Measurements from ENCODE around the gene RMND1. TPM values are rescaled to one million over a fixed set of nuclear protein-coding genes. Genes with fewer than 3 reads are reported as not detected.
A peak's percentile ranks its signal among the peaks of the same experiment; 100 is the strongest.

RMND1 gene
- total and polyA plus RNA-seq, 2 of the 13 experiments (the other 11 are each of a cell fraction or from before 2014, with no cell fraction given), result 34.0 to 72.5 TPM

- TF ChIP-seq NCOA1 (CRISPR knock-in tag; IDR thresholded peaks at IDR 0.05) (no peak), NR2F2 (IDR thresholded peaks at IDR 0.05; ENCODE audit: borderline replicate concordance, low read depth) (no peak), SNAI1 (CRISPR knock-in tag; IDR thresholded peaks at IDR 0.05; ENCODE audit: borderline replicate concordance) (no peak), ZNF205 (CRISPR knock-in tag; IDR thresholded peaks at IDR 0.05) (peak; percentile 75; the same call in 1 of the 2 replicates), SMAD1 (CRISPR knock-in tag; IDR thresholded peaks at IDR 0.05; ENCODE audit: borderline replicate concordance, low read depth) (no peak)
These were observed 4.7 kb downstream of the RMND1 start (continued) for GRCh38 chr6:151447237-151447636.

GRCh38 chr6:151445482-151445881, 6.4 kb downstream of the RMND1 start:
- Histone ChIP-seq H4K20me1 (ENCODE audit: insufficient read depth, low read length) (peaks cover 43% of the 10 kb centered on the region), H3K4me3 (replicated peaks in 1 of 3; ENCODE audit: insufficient read depth in 1 of 3, low read depth in 2 of 3, low read length in 3 of 3) (no peak overlapping the region), H3K9ac (ENCODE audit: insufficient read depth, low read depth, low read length) (no peak overlapping the region), H3K36me3 (replicated peaks in 1 of 2; ENCODE audit: control insufficient read depth in 1 of 2, insufficient read depth in 2 of 2, low read length in 2 of 2) (peaks cover 7 to 19% of the 10 kb centered on the region in 2 experiments), H3K4me2 (ENCODE audit: low read depth, low read length) (no peak overlapping the region; the same call in 1 of the 2 replicates), H3K79me2 (ENCODE audit: insufficient read depth, low read length) (peaks cover 87% of the 10 kb centered on the region), H2AFZ (ENCODE audit: low read length) (no peak overlapping the region), H3K4me1 (ENCODE audit: insufficient read depth, low read length) (peaks cover 91% of the 10 kb centered on the region), H3K9me3 (ENCODE audit: low read length) (no peaks in the 10 kb centered on the region), H3K27ac (ENCODE audit: extremely low read length, insufficient read depth, low read length) (no peak overlapping the region), H3K27me3 (ENCODE audit: control insufficient read depth in 1 of 2, insufficient read depth in 2 of 2, low read length in 2 of 2) (no peaks in the 10 kb centered on the region)
- FAIRE-seq (no peak), ATAC-seq (no peak), DNase-seq (ENCODE audit: low spot score) (no peak)
- BruUV-seq (replicated peaks), result no TSS peak
- in situ Hi-C loops (cut with HindIII; ENCODE audit: extremely low pct_ligation_motif_present, low pct_unique_long_range_greater_than_20kb), result no loop called here
- TF ChIP-seq TCF7L2 (IDR thresholded peaks at IDR 0.05; ENCODE audit: low read depth, low read length) (no peak), XBP1 (CRISPR knock-in tag; IDR thresholded peaks at IDR 0.05) (no peak), NR2F2 (IDR thresholded peaks at IDR 0.05; ENCODE audit: borderline replicate concordance, low read depth) (no peak), ZNF567 (CRISPR knock-in tag; IDR thresholded peaks at IDR 0.05; ENCODE audit: borderline replicate concordance) (no peak), GFI1 (CRISPR knock-in tag; IDR thresholded peaks at IDR 0.05; ENCODE audit: borderline replicate concordance) (no peak), POLR2G (IDR thresholded peaks at IDR 0.05; ENCODE audit: low read depth, low read length) (0 out of 2 replicates have a peak, but pooled peaks have one; percentile 11), ZNF883 (CRISPR knock-in tag; IDR thresholded peaks at IDR 0.05; ENCODE audit: not compliant biosample characterization) (no peak)
- ChIA-PET POLR2A (interaction anchor here (1.6 to 1.8 kb wide), 2 partner anchors 8 to 55 kb away, joined by 5 to 20 read pairs; no protein-coding TSS in a partner anchor), CTCF (ENCODE audit: low intra/inter-chr PET ratio, low total read pairs) (no interaction called here)
- intact Hi-C loops (cut with micrococcal nuclease; ENCODE audit: unreplicated experiment), result loop anchor here (10.0 kb wide), 2 partner anchors 679 to 819 kb away; no protein-coding TSS in a partner anchor
- 94% methylated on average over 5 of the region's 5 CpGs for WGBS (ENCODE audit: low lambda C conversion rate)

All from HepG2 (cell line).